Left cardiac atrium (tissue), 4 donors: ENCODE results near the gene LAMTOR1. TPM values are rescaled to one million over a fixed set of nuclear protein-coding genes. Genes with fewer than 3 reads are reported as not detected.

Experiments used
- ATAC-seq, 2 donors: fragments of 200-7000 bp; cut with Tn5 transposase; one replicate each; pipeline ENCODE4 v1.9.1; 2020; ENCODE audit warnings: mild to moderate bottlenecking in 2 of 2, moderate library complexity in 2 of 2
- DNase-seq: peaks from one replicate; pipeline ENCODE4 v3.0.0-alpha.2; 2020
- intact Hi-C, 2 donors: fragments of 100-400 bp; cut with DNase I; formaldehyde crosslinking; loops; one replicate each; pipeline versions ENCODE4 v1.14.1 to v1.15.1; 2022 to 2023
- microRNA-seq, 2 donors: library from miRNA; unstranded; fragments of <30 nt; microRNA quantifications; one replicate each; pipeline ENCODE4 v1.2.0, GENCODE V29; 2020
- total RNA-seq, 2 donors: library from RNA; stranded (reverse); fragmentation: NEBNext Ultra II Directional; extraction: Animal tissue kit (Norgen Biotek cat#: 25700); gene quantifications; one replicate each; pipeline ENCODE4 v1.2.1, GENCODE V29; 2021
- donor health status: DM: no; HTN: yes; CAD: no.
- donor health status: DM: no; HTN: yes; CAD: no; lungs with severe emphysema.
- donor health status: DM: yes; HTN: yes; CAD: no.
- donor health status: Dilated cardiomyopathy.

Gene LAMTOR1
- total RNA-seq, 2 donors from 2014 or later, result 76.4 to 88.0 TPM

GRCh38 chr11:72066855-72067254, 36.2 kb downstream of the LAMTOR1 start:
- ATAC-seq (no peak), DNase-seq (no peak)
- intact Hi-C loops, result no loop called here

GRCh38 chr11:72061739-72062396, 41.2 kb downstream of the LAMTOR1 start:
- no peak for ATAC-seq
- DNase-seq, result no peak
- intact Hi-C loops, result no loop called here

GRCh38 chr11:72058416-72059034, 44.6 kb downstream of the LAMTOR1 start:
- intact Hi-C loops, result no loop called here
- DNase-seq, result no peak
- ATAC-seq, result no peak

GRCh38 chr11:72048766-72049460, 54.2 kb downstream of the LAMTOR1 start:
- intact Hi-C loops, result no loop called here
- DNase-seq, result no peak
- ATAC-seq, result peak; percentile 16 to 48

Small RNA genes within 50 kb of the gene (microRNA-seq; reads per million reads assigned to microRNA genes)
- gene MIR3165, result 0 reads per million in 2 donors

Other genes with a start within 250 kb of the LAMTOR1 start
- not detected for gene DEFB131B, start 224.8 kb downstream of the LAMTOR1 start, total RNA-seq
- 1 to 10 TPM; 3.8 to 5.5 TPM for gene XNDC1N, start 174.7 kb downstream of the LAMTOR1 start, total RNA-seq
- 10 to 100 TPM; 25.9 to 26.9 TPM for gene RNF121, start 174.3 kb downstream of the LAMTOR1 start, total RNA-seq
- 1 to 10 TPM; 4.4 to 7.3 TPM for gene IL18BP, start 104.4 kb downstream of the LAMTOR1 start, total RNA-seq
- gene NUMA1, start 22.8 kb downstream of the LAMTOR1 start, total RNA-seq, result 10 to 100 TPM; 73.3 to 86.7 TPM
- 1 to 10 TPM; 3.9 to 5.0 TPM for gene LRRC51, start 22.4 kb downstream of the LAMTOR1 start, total RNA-seq
- not detected for gene TOMT, start 2.6 kb upstream of the LAMTOR1 start, total RNA-seq
- gene ANAPC15, start 9.4 kb upstream of the LAMTOR1 start, total RNA-seq, result 10 to 100 TPM; 43.3 to 45.0 TPM
- gene FOLR3, start 32.4 kb upstream of the LAMTOR1 start, total RNA-seq, result 1 to 10 TPM; 2.2 to 3.5 TPM
- not detected for gene FOLR1, start 88.8 kb upstream of the LAMTOR1 start, total RNA-seq
- gene FOLR2, start 113.5 kb upstream of the LAMTOR1 start, total RNA-seq, result 10 to 100 TPM; 24.0 to 57.0 TPM
- 10 to 100 TPM; 89.5 to 96.4 TPM for gene INPPL1, start 121.5 kb upstream of the LAMTOR1 start, total RNA-seq
- gene PHOX2A, start 140.9 kb upstream of the LAMTOR1 start, total RNA-seq, result not detected